HEK293 (cell line): ENCODE measurements around the gene COPE.

Source experiments
- CTCF ChIP-seq: fragments of 450-650 bp; formaldehyde crosslinking; IDR thresholded peaks from 2 replicates; pipeline ENCODE4 v1.5.1; 2016; ENCODE audit warnings: missing biosample characterization, missing genetic modification characterization
- YY1 ChIP-seq: fragments of 450-650 bp; formaldehyde crosslinking; IDR thresholded peaks from 2 replicates; pipeline ENCODE4 v1.5.1; 2018; ENCODE audit warnings: missing biosample characterization, missing genetic modification characterization
- ZNF202 ChIP-seq: fragments of 450-650 bp; formaldehyde crosslinking; IDR thresholded peaks from 2 replicates; pipeline ENCODE4 v1.5.1; 2016; ENCODE audit warnings: missing biosample characterization, missing genetic modification characterization, borderline replicate concordance
- ZNF24 ChIP-seq: fragments of 450-650 bp; formaldehyde crosslinking; IDR thresholded peaks from 2 replicates; pipeline ENCODE4 v1.5.1; 2016; ENCODE audit warnings: missing biosample characterization, missing genetic modification characterization
- ZNF354C ChIP-seq: fragments of 450-650 bp; formaldehyde crosslinking; IDR thresholded peaks from 2 replicates; pipeline ENCODE4 v1.5.1; 2016; ENCODE audit warnings: missing biosample characterization, missing genetic modification characterization, low read depth, borderline replicate concordance
- ZNF629 ChIP-seq: fragments of 450-650 bp; formaldehyde crosslinking; IDR thresholded peaks from 2 replicates; pipeline ENCODE4 v1.5.1; 2017; ENCODE audit warnings: missing biosample characterization, missing genetic modification characterization
- ZNF704 ChIP-seq: fragments of 450-650 bp; formaldehyde crosslinking; IDR thresholded peaks from 2 replicates; pipeline ENCODE4 v1.5.1; 2016; ENCODE audit warnings: missing biosample characterization, missing genetic modification characterization

- no peak for TF ChIP-seq ZNF704
- TF ChIP-seq ZNF24 (tag by site-specific recombination), result no peak
- TF ChIP-seq ZNF202 (tag by site-specific recombination), result no peak
- no peak for TF ChIP-seq ZNF354C (tag by site-specific recombination)
- TF ChIP-seq YY1 (tag by site-specific recombination), result no peak
- TF ChIP-seq CTCF (tag by site-specific recombination), result no peak
- no peak for TF ChIP-seq ZNF629 (tag by site-specific recombination)
Observed at GRCh38 chr19:18898607-18899408, 20.4 kb downstream of the COPE start.
